ENCODE measurements around the gene EPB41L5.

DNA sequence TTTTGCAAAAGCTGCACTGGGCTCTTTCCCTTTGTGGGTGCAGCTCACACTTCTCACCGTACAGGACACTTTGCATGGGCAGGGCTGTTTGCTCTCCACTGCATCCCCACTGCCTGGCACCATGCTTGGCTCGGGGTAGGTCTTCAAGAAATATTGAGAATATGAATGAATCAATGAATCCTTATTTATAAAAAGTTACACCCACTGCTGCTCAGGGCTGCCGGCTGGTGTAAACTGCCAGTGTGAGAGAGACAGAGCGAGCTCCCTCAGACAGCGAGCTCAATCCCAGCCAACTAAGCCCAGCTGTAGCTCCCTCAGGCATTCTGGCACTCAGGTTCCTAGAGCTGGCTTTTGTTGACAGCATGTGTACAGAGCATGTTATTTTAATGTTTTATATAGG lies 206.9 kb downstream of the EPB41L5 start:
- TF ChIP-seq POLR2A (IDR thresholded peaks at IDR 0.05; ENCODE audit: low read depth, low read length) (no peak), POLR2AphosphoS5 (IDR thresholded peaks at IDR 0.05; ENCODE audit: low read depth, low read length) (no peak), TAF1 (IDR thresholded peaks at IDR 0.05; ENCODE audit: borderline replicate concordance, low read depth, low read length) (no peak)
